CD8-positive, alpha-beta memory T cell (primary cell): ENCODE measurements around the gene RSPO4. TPM values are rescaled to one million over a fixed set of nuclear protein-coding genes. Genes with fewer than 3 reads are reported as not detected.

Source experiments
- CTCF ChIA-PET: fragments of 350-600 bp; sonication (Branson Sonifier 250); formaldehyde crosslinking; loops from one replicate; lab custom pipeline; 2021; ENCODE audit warnings: antibody characterized with exemption; lab: Charles Lee
- POLR2A ChIA-PET: fragments of 350-600 bp; sonication (Branson Sonifier 250); formaldehyde crosslinking; loops from one replicate; lab custom pipeline; 2021; ENCODE audit warnings: antibody characterized with exemption; lab: Charles Lee
- DNase-seq, 5 donors: peaks; one replicate each; pipeline versions ENCODE4 v3.0.0 to v3.0.0-alpha.2; 2020 to 2022; ENCODE audit warnings: mixed read lengths in 1 of 5
- H3K27ac ChIP-seq: one replicate; pipeline ENCODE4 v1.7.0; 2013; ENCODE audit warnings: low read depth, mild to moderate bottlenecking, low read length, moderate library complexity
- H3K27me3 ChIP-seq: 2 replicates; pipeline ENCODE4 v1.7.0; 2013; ENCODE audit warnings: low read length, mild to moderate bottlenecking; ENCODE audit not compliant: insufficient read depth, poor library complexity, severe bottlenecking
- H3K36me3 ChIP-seq: 2 replicates; pipeline ENCODE4 v1.7.0; 2013; ENCODE audit warnings: mild to moderate bottlenecking, low read length, moderate library complexity; ENCODE audit not compliant: insufficient read depth
- H3K4me1 ChIP-seq: 2 replicates; pipeline ENCODE4 v1.7.0; 2013; ENCODE audit warnings: mild to moderate bottlenecking, low read length, moderate library complexity; ENCODE audit not compliant: insufficient read depth
- H3K4me3 ChIP-seq: 2 replicates; pipeline ENCODE4 v1.7.0; 2013; ENCODE audit warnings: mild to moderate bottlenecking, low read length
- H3K9me3 ChIP-seq: 2 replicates; pipeline ENCODE4 v1.7.0; 2013; ENCODE audit warnings: mild to moderate bottlenecking, low read length
- H3K27ac Mint-ChIP-seq, 8 donors: one replicate each; pipeline ENCODE4 v1.8.0; 2020 to 2021; ENCODE audit warnings: mixed read lengths in 8 of 8, mild to moderate bottlenecking in 6 of 8, inconsistent platforms in 3 of 8, moderate library complexity in 3 of 8
- H3K27me3 Mint-ChIP-seq, 2 donors: one replicate each; pipeline ENCODE4 v1.8.0; 2020 to 2021; ENCODE audit warnings: mixed read lengths in 2 of 2, mild to moderate bottlenecking in 1 of 2, moderate library complexity in 1 of 2
- H3K36me3 Mint-ChIP-seq, 3 donors: one replicate each; pipeline ENCODE4 v1.8.0; 2020 to 2021; ENCODE audit warnings: mixed read lengths in 3 of 3, inconsistent platforms in 1 of 3, mild to moderate bottlenecking in 1 of 3
- H3K4me1 Mint-ChIP-seq, 3 donors: one replicate each; pipeline ENCODE4 v1.8.0; 2020 to 2021; ENCODE audit warnings: mixed read lengths in 3 of 3, inconsistent platforms in 1 of 3, mild to moderate bottlenecking in 1 of 3
- H3K4me3 Mint-ChIP-seq, 7 donors: one replicate each; pipeline ENCODE4 v1.8.0; 2020 to 2021; ENCODE audit warnings: mixed read lengths in 7 of 7, mild to moderate bottlenecking in 6 of 7, moderate library complexity in 4 of 7, inconsistent platforms in 2 of 7
- H3K9me3 Mint-ChIP-seq, 5 donors: one replicate each; pipeline ENCODE4 v1.8.0; 2020 to 2022; ENCODE audit warnings: mixed read lengths in 5 of 5, mild to moderate bottlenecking in 3 of 5, moderate library complexity in 2 of 5, inconsistent platforms in 1 of 5
- polyA plus RNA-seq: library from polyadenylated mRNA; unstranded; fragments of 300-500 nt; fragmentation: Illumina TruSeq; gene quantifications from one replicate; pipeline ENCODE4 v1.2.3, GENCODE V29; 2021
- total RNA-seq, 2 experiments: library from RNA; stranded (reverse); gene quantifications; one replicate each; pipeline ENCODE4 v1.2.3, GENCODE V29; 2021

Gene RSPO4
- total and polyA plus RNA-seq, 3 experiments from 2014 or later, result not detected

GRCh38 chr20:916125-916799, 85.8 kb downstream of the RSPO4 start, which contains the start of gene ANGPT4:
ANGPT4 (minus strand) TSS chr20:916334; CDS start chr20:916214, 120 bp downstream.
- Mint-ChIP-seq H3K9me3 (no peaks in the 10 kb centered on the region), H3K4me1 (no peaks in the 10 kb centered on the region), H3K4me3 (no peak within 1 kb of the TSS), H3K36me3 (no peaks in the 10 kb centered on the region), H3K27ac (peak within 1 kb of the TSS in 1 of 8 donors; percentile 58), H3K27me3 (peaks cover 7 to 31% of the 10 kb centered on the region in 2 donors)
- Histone ChIP-seq H3K4me1 (no peaks in the 10 kb centered on the region), H3K4me3 (no peak within 1 kb of the TSS), H3K36me3 (no peaks in the 10 kb centered on the region), H3K27me3 (no peaks in the 10 kb centered on the region), H3K27ac (no peak within 1 kb of the TSS), H3K9me3 (no peaks in the 10 kb centered on the region)
- ChIA-PET POLR2A (no interaction called here), CTCF (no interaction called here)
- no peak for DNase-seq

DNA sequence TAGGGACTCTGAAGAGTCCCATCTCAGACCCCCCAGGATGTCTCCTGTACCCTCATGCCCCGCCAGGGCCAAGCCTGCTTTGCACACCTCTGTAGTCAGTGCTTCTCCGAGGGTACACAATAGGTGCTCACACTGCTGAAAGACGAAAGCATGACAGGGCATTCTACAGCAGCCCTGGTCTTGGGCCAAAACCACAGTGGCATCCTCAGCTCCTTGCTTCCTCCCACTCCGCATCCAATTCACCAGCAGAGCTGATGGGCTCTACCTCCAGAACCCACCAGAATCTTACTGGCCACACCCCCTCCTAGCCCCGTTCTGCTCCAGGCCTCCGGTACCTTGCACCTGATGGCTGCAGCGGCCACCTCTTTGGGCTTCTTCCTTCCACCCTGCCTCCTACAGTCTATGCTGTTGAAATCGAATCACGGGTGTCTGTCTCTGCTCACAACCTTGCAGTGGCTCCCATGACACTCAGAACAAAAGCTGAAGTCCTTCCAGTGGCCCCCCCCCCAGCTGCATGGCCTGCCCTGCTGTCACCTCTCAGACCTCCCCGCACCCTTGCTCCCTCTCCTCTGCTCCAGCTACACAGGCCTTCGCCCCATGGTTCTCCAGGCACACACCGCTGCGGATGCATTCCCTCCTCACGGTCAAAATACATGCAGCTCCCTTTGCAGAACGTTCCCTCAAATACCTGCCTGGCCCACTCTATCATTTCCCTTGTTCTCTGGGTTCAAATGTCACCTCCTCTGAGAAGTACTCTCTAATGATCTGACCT, 87.2 kb downstream of the RSPO4 start:
- H3K9me3 Mint-ChIP-seq, result no peaks in the 10 kb centered on the region
- H3K4me3 Mint-ChIP-seq, result peak overlapping the region in 1 of 7 donors; percentile 13
- H3K4me1 ChIP-seq, result no peaks in the 10 kb centered on the region
- H3K36me3 ChIP-seq, result no peaks in the 10 kb centered on the region
- no peaks in the 10 kb centered on the region for H3K4me1 Mint-ChIP-seq
- no peak overlapping the region for H3K4me3 ChIP-seq
- no peaks in the 10 kb centered on the region for H3K27me3 ChIP-seq
- no peaks in the 10 kb centered on the region for H3K36me3 Mint-ChIP-seq
- peaks cover 7 to 32% of the 10 kb centered on the region in 2 donors for H3K27me3 Mint-ChIP-seq
- H3K27ac ChIP-seq, result no peak overlapping the region
- ChIA-PET CTCF (no interaction called here), POLR2A (no interaction called here)
- no peak for DNase-seq
- H3K9me3 ChIP-seq, result no peaks in the 10 kb centered on the region
- H3K27ac Mint-ChIP-seq, result no peak overlapping the region

DNA sequence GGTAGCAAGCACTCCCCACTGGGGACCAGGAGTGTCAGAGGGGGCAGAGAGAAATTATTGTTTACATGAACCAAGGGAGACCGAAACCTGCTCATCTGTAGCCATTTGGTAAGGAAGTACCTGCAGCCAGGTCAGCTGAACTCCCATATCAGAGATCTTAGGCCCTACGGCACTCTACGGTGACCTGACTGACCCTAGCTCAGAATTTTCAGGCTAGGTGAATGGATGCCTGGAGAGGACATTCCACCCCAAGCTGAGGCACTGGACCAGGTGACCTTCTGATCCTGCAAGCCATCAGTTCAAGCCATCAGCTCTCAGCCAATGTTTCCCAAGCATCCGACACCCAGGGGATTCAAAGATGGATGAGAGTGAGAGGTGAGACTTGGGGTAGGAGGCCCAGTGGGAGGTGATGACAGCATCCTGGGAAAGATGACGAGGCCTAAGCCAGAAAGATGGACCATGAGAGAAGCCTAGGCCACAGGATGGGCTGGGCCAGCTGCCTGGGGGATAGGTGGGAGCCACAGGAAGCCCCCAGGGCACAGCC, 88.7 kb downstream of the RSPO4 start:
- Histone ChIP-seq H3K36me3 (no peaks in the 10 kb centered on the region), H3K27me3 (no peaks in the 10 kb centered on the region), H3K4me3 (no peak overlapping the region), H3K27ac (no peak overlapping the region), H3K9me3 (no peaks in the 10 kb centered on the region), H3K4me1 (no peaks in the 10 kb centered on the region)
- no peaks in the 10 kb centered on the region for H3K36me3 Mint-ChIP-seq
- DNase-seq, result no peak
- no peak overlapping the region for H3K4me3 Mint-ChIP-seq
- H3K27ac Mint-ChIP-seq, result no peak overlapping the region
- ChIA-PET CTCF (interaction anchor here (2.9 kb wide), 1 partner anchor 81 kb away, joined by 6 read pairs; the partner anchor contains the start of gene FAM110A), POLR2A (no interaction called here)
- H3K27me3 Mint-ChIP-seq, result peaks cover 3 to 32% of the 10 kb centered on the region in 2 donors
- H3K9me3 Mint-ChIP-seq, result no peaks in the 10 kb centered on the region
- no peaks in the 10 kb centered on the region for H3K4me1 Mint-ChIP-seq

DNA sequence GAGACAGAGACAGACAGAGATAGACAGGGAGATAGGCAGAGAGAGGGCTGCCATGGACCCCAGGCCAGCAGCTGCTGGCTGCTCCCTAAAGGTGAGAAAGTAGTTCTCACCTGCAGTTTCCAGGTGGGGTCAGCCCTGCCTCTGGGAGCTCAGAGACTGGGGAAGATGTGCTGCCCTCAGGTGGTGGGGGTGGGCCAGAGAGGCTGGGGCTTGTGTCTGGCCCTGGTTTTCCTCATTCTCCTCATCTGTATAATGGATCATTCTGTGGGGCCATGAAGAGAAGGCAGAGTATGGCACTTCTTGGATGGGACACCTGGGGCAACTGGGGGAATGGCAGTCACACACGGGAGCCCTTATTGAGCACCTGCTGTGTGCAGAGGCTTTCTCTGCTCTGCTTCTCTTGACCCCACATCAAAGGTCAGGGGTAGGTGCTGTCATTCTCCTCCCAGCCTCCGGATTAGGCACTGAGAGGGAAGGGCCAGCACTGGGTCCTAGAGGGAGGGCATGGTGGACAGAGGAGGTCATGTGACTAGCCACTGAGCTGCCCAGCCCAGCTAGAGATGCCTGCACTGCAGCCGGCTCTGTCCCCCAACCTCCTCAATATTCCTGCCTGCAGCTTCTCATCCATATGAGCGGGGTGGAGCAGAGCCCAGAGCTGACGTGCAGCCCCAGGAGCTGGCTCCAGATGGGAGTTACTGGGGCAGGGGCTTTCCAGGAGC, 90.1 kb downstream of the RSPO4 start:
- no peaks in the 10 kb centered on the region for H3K4me1 Mint-ChIP-seq
- H3K9me3 Mint-ChIP-seq, result no peaks in the 10 kb centered on the region
- H3K36me3 Mint-ChIP-seq, result no peaks in the 10 kb centered on the region
- Histone ChIP-seq H3K27ac (no peak overlapping the region), H3K27me3 (no peaks in the 10 kb centered on the region), H3K4me1 (no peaks in the 10 kb centered on the region), H3K36me3 (no peaks in the 10 kb centered on the region), H3K4me3 (no peak overlapping the region), H3K9me3 (no peaks in the 10 kb centered on the region)
- no peak overlapping the region for H3K4me3 Mint-ChIP-seq
- no peak overlapping the region for H3K27ac Mint-ChIP-seq
- ChIA-PET POLR2A (no interaction called here), CTCF (interaction anchor here (0.6 to 2.9 kb wide), 5 partner anchors 8 to 95 kb away, joined by 3 to 6 read pairs (median 3); partner anchors contain the start of gene FAM110A)
- H3K27me3 Mint-ChIP-seq, result peaks cover 3 to 32% of the 10 kb centered on the region in 2 donors
- DNase-seq, result no peak

DNA sequence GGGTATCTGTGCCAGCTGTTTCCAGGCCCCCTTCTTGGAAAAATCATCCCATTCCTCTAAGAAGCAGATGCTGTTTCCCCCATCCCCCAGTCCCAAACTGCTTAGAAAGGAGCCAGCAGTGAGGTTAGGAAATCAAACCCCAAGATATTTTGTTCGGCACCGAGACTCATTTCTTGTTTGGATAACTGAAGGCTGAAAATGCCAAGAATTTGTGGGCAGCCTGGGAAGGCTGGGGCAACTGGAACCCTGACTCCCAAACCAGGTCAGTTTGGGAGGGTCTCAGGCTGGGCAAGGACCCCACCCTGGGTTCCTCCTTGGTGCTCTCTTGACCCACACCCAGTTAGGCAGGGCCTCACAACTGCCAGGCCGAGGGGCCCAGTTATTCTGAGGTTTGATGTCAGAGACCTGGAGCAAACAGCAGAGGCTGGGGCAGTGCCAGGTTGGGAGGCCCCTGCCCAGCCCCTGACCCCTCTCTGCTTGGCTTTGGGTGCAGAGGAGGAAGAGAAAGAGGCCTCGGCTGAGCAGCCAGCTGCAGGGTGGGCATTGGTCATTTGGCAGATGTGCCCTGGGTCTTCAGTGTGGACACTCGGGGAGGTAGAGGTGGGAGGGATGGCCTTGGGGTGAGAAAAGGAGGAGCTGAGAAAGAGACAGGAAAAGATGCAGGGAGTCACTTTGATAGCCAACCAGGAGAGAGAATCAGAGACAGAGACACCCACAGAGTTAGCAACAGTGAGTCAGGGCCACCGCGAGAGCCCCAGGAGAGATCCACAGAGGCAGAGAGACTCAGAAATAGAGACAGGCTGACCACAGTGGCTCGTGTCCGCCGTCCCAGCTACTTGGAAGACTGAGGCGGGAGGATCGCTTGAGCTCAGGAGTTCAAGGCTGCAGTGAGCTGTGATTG, 91.0 kb downstream of the RSPO4 start:
- no peaks in the 10 kb centered on the region for H3K27me3 ChIP-seq
- H3K27me3 Mint-ChIP-seq, result peaks cover 3 to 28% of the 10 kb centered on the region in 2 donors
- H3K36me3 ChIP-seq, result no peaks in the 10 kb centered on the region
- H3K4me3 ChIP-seq, result no peak overlapping the region
- no peak for DNase-seq
- H3K36me3 Mint-ChIP-seq, result no peaks in the 10 kb centered on the region
- CTCF ChIA-PET, result interaction anchor here (0.6 to 2.9 kb wide), 5 partner anchors 9 to 94 kb away, joined by 3 to 6 read pairs (median 3); partner anchors contain the start of gene FAM110A
- no peaks in the 10 kb centered on the region for H3K9me3 ChIP-seq
- H3K27ac Mint-ChIP-seq, result peak overlapping the region in 3 of 8 donors; percentile 42 to 79 (median 56)
- no peaks in the 10 kb centered on the region for H3K4me1 ChIP-seq
- no peak overlapping the region for H3K4me3 Mint-ChIP-seq
- POLR2A ChIA-PET, result no interaction called here
- H3K9me3 Mint-ChIP-seq, result no peaks in the 10 kb centered on the region
- no peaks in the 10 kb centered on the region for H3K4me1 Mint-ChIP-seq
- H3K27ac ChIP-seq, result no peak overlapping the region

DNA sequence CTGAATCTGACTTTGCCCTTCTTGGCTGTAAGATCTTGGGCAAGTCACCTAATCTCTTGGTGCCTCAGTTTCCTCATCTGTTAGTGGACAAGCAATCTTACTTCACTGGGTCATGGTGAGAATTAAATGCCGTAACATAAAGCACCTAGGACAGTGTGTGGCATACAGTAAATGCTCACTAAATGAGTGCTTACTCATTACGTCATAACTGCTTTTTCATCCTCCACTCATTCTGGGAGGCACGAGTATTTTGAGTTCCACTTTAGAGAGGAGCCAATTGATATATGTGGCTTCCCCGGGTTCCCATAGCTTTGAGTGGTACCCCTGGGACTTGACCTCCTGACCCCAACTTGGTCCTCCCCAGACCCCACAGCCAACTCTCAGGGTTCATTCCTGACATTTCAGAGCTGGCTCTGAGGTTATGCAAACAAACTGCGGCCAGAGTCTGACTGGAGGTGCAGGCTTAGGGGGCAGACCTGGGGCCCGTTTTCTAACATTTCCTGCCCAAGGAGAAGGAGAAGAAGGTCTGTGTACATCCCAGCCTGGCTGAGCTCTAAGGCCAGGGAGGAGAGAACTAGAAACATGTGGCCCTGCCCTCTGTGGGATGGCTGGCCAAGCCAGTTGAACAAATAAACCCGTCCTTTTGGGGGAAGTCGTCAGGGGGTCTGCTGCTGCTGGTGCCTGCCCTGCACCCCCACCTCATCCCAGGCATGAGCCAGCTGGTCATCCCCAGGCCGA, 91.8 kb downstream of the RSPO4 start:
- H3K27ac ChIP-seq, result no peak overlapping the region
- Mint-ChIP-seq H3K9me3 (no peaks in the 10 kb centered on the region), H3K27me3 (peaks cover 3 to 26% of the 10 kb centered on the region in 2 donors), H3K27ac (no peak overlapping the region), H3K4me1 (no peaks in the 10 kb centered on the region), H3K36me3 (no peaks in the 10 kb centered on the region), H3K4me3 (no peak overlapping the region)
- H3K4me3 ChIP-seq, result no peak overlapping the region
- POLR2A ChIA-PET, result no interaction called here
- H3K36me3 ChIP-seq, result no peaks in the 10 kb centered on the region
- H3K9me3 ChIP-seq, result no peaks in the 10 kb centered on the region
- no peaks in the 10 kb centered on the region for H3K4me1 ChIP-seq
- CTCF ChIA-PET, result no interaction called here
- H3K27me3 ChIP-seq, result no peaks in the 10 kb centered on the region
- no peak for DNase-seq

DNA sequence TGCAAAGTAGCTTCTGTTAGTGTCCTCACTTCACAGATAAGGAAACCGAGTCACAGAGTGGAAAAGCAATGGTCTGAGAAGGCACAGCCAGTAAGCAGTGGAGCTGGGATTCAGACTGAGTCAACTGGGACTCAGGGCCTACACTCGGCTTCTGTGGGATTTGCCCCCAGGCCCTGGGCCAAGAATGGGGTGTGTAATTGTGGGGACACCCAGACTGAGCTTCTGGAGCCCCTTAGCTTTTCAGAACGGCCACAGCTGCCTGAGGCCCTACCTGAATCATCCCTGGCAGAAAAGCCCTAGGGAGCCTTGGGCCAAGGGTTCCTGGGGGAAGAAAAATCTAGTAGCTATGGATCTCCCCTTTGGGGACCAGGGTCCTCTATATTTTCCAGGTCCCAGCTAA, 92.5 kb downstream of the RSPO4 start:
- POLR2A ChIA-PET, result no interaction called here

More for the DNA sequence above, 92.5 kb downstream of the RSPO4 start:
- DNase-seq, result no peak
- no peaks in the 10 kb centered on the region for H3K4me1 ChIP-seq
- CTCF ChIA-PET, result no interaction called here
- H3K4me3 ChIP-seq, result no peak overlapping the region
- H3K27ac ChIP-seq, result no peak overlapping the region
- H3K4me1 Mint-ChIP-seq, result no peaks in the 10 kb centered on the region
- no peaks in the 10 kb centered on the region for H3K36me3 ChIP-seq
- no peaks in the 10 kb centered on the region for H3K9me3 Mint-ChIP-seq
- no peaks in the 10 kb centered on the region for H3K27me3 ChIP-seq
- H3K36me3 Mint-ChIP-seq, result no peaks in the 10 kb centered on the region
- no peaks in the 10 kb centered on the region for H3K9me3 ChIP-seq
- H3K4me3 Mint-ChIP-seq, result no peak overlapping the region
- H3K27me3 Mint-ChIP-seq, result peaks cover 3 to 22% of the 10 kb centered on the region in 2 donors
- no peak overlapping the region for H3K27ac Mint-ChIP-seq
